MM.1S (cell line): ENCODE measurements around the gene CLTC.

Experiments
- EZH2 ChIP-seq: fragments of 300-600 bp; sonication (generic); optimal IDR thresholded peaks from 2 replicates; pipeline ENCODE3; 2017; ENCODE audit warnings: low read depth, mild to moderate bottlenecking, antibody characterized with exemption, low read length, mixed read lengths
- TF ChIP-seq, protein P1 (sequence below): fragments of 300-600 bp; sonication (generic); IDR thresholded peaks from 2 replicates; pipeline ENCODE4 v1.5.1; 2016; ENCODE audit warnings: antibody characterized with exemption, low read length, mixed read lengths

- TF ChIP-seq, protein P1, sequence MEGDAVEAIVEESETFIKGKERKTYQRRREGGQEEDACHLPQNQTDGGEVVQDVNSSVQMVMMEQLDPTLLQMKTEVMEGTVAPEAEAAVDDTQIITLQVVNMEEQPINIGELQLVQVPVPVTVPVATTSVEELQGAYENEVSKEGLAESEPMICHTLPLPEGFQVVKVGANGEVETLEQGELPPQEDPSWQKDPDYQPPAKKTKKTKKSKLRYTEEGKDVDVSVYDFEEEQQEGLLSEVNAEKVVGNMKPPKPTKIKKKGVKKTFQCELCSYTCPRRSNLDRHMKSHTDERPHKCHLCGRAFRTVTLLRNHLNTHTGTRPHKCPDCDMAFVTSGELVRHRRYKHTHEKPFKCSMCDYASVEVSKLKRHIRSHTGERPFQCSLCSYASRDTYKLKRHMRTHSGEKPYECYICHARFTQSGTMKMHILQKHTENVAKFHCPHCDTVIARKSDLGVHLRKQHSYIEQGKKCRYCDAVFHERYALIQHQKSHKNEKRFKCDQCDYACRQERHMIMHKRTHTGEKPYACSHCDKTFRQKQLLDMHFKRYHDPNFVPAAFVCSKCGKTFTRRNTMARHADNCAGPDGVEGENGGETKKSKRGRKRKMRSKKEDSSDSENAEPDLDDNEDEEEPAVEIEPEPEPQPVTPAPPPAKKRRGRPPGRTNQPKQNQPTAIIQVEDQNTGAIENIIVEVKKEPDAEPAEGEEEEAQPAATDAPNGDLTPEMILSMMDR = no peak
- TF ChIP-seq EZH2 = no peak
Measured at GRCh38 chr17:59619298-59620063, at the start of gene CLTC.
